IMR-90 (cell line): ENCODE data around the gene CMTM6. TPM values are rescaled to one million over a fixed set of nuclear protein-coding genes. Genes with fewer than 3 reads are reported as not detected.
A peak's percentile ranks its signal among the peaks of the same experiment; 100 is the strongest.
"Not testable (repeated sequence)": the region's sequence is repeated elsewhere in the genome, so short reads cannot be mapped to it uniquely, and the experiment has no call there.

Experiments used
- ATAC-seq: fragments of 200-7000 bp; cut with Tn5 transposase; 2 replicates; pipeline ENCODE4 v1.9.1; 2020; ENCODE audit warnings: low read depth, mild to moderate bottlenecking, moderate library complexity
- BruUV-seq: library from RNA; stranded (reverse); fragments of 400-500 nt; replicated peaks from 2 replicates; lab custom pipeline; 2021; lab: Mats Ljungman, UMichigan
- CTCF ChIA-PET: fragments of 300-600 bp; formaldehyde crosslinking; extraction: SDS; loops from one replicate; lab custom pipeline; 2021; ENCODE audit warnings: antibody characterized with exemption; lab: Yijun Ruan, JAX
- POLR2A ChIA-PET: fragments of 300-600 bp; sonication (Branson Sonifier 250); formaldehyde crosslinking; loops from one replicate; lab custom pipeline; 2022; ENCODE audit warnings: antibody characterized with exemption; ENCODE audit not compliant: unreplicated experiment; lab: Charles Lee
- DNase-seq: peaks from one replicate; pipeline ENCODE4 v3.0.0; 2013
- H2AFZ ChIP-seq: replicated peaks from 2 replicates; pipeline ENCODE3; 2013; ENCODE audit warnings: low read length, mild to moderate bottlenecking; ENCODE audit not compliant: poor library complexity
- H2AK5ac ChIP-seq: 2 replicates; pipeline ENCODE4 v1.6.1; 2013; ENCODE audit warnings: low read depth, low read length, inconsistent platforms
- H2AK9ac ChIP-seq: replicated peaks from 2 replicates; pipeline ENCODE3; 2013; ENCODE audit warnings: mild to moderate bottlenecking, low read depth, low read length, moderate library complexity; ENCODE audit not compliant: poor library complexity
- H2BK120ac ChIP-seq: 2 replicates; pipeline ENCODE4 v1.6.1; 2013; ENCODE audit warnings: low read depth, low read length, inconsistent platforms
- H2BK15ac ChIP-seq: 3 replicates; pipeline ENCODE4 v1.6.1; 2013; ENCODE audit warnings: low read depth, low read length, inconsistent platforms
- H2BK20ac ChIP-seq: 2 replicates; pipeline ENCODE4 v1.6.1; 2013; ENCODE audit warnings: low read depth, mild to moderate bottlenecking, inconsistent platforms, low read length, moderate library complexity
- H2BK5ac ChIP-seq: 2 replicates; pipeline ENCODE4 v1.6.1; 2013; ENCODE audit warnings: mild to moderate bottlenecking, low read depth, low read length, inconsistent platforms; ENCODE audit not compliant: poor library complexity, severe bottlenecking
- H3K14ac ChIP-seq: replicated peaks from 2 replicates; pipeline ENCODE4 v1.6.1; 2013; ENCODE audit warnings: low read depth, low read length, inconsistent platforms
- H3K18ac ChIP-seq: 2 replicates; pipeline ENCODE4 v1.6.1; 2013; ENCODE audit warnings: low read depth, low read length, control low read depth
- H3K23ac ChIP-seq: 2 replicates; pipeline ENCODE4 v1.6.1; 2013; ENCODE audit warnings: low read depth, low read length, inconsistent platforms
- H3K27ac ChIP-seq: 2 replicates; pipeline ENCODE4 v1.5.1; 2013; ENCODE audit warnings: mild to moderate bottlenecking, control low read depth, low read length; ENCODE audit not compliant: insufficient read depth
- H3K27me3 ChIP-seq: 2 replicates; pipeline ENCODE4 v1.6.1; 2013; ENCODE audit warnings: low read length; ENCODE audit not compliant: control insufficient read depth, insufficient read depth
- H3K36me3 ChIP-seq: 2 replicates; pipeline ENCODE4 v1.6.1; 2013; ENCODE audit warnings: low read length, mixed read lengths; ENCODE audit not compliant: control insufficient read depth, insufficient read depth
- H3K4ac ChIP-seq: 2 replicates; pipeline ENCODE4 v1.6.1; 2013; ENCODE audit warnings: low read depth, low read length, inconsistent platforms
- H3K4me1 ChIP-seq: 2 replicates; pipeline ENCODE4 v1.6.1; 2013; ENCODE audit warnings: low read length, mixed read lengths; ENCODE audit not compliant: control insufficient read depth, insufficient read depth
- H3K4me2 ChIP-seq: 2 replicates; pipeline ENCODE4 v1.6.1; 2013; ENCODE audit warnings: low read depth, mild to moderate bottlenecking, control low read depth, low read length, moderate library complexity
- H3K4me3 ChIP-seq: 2 replicates; pipeline ENCODE4 v1.5.1; 2013; ENCODE audit warnings: low read depth, mild to moderate bottlenecking, control low read depth, low read length, moderate library complexity; ENCODE audit not compliant: insufficient read depth
- H3K56ac ChIP-seq: 2 replicates; pipeline ENCODE4 v1.6.1; 2013; ENCODE audit warnings: low read length, inconsistent platforms; ENCODE audit not compliant: insufficient read depth; ENCODE audit errors: extremely low read depth
- H3K79me1 ChIP-seq, 2 experiments: 2 replicates each; pipeline ENCODE4 v1.6.1; 2013; ENCODE audit warnings: low read length in 2 of 2, inconsistent platforms in 1 of 2, low read depth in 1 of 2
- H3K9ac ChIP-seq: 2 replicates; pipeline ENCODE4 v1.6.1; 2013; ENCODE audit warnings: low read depth, low read length, control low read depth
- H3K9me1 ChIP-seq: 2 replicates; pipeline ENCODE4 v1.6.1; 2013; ENCODE audit warnings: low read length, inconsistent platforms; ENCODE audit not compliant: insufficient read depth
- H3K9me3 ChIP-seq: 2 replicates; pipeline ENCODE4 v1.6.1; 2013; ENCODE audit warnings: low read length; ENCODE audit not compliant: control insufficient read depth, insufficient read depth
- H4K20me1 ChIP-seq: 2 replicates; pipeline ENCODE4 v1.6.1; 2013; ENCODE audit warnings: low read length, inconsistent platforms; ENCODE audit not compliant: insufficient read depth
- H4K5ac ChIP-seq: 2 replicates; pipeline ENCODE4 v1.6.1; 2013; ENCODE audit warnings: mild to moderate bottlenecking, low read depth, low read length, control low read depth
- H4K8ac ChIP-seq, 2 experiments: 2 replicates each; pipeline ENCODE4 v1.6.1; 2013; ENCODE audit warnings: low read depth in 2 of 2, low read length in 2 of 2, control low read depth in 1 of 2, inconsistent platforms in 1 of 2
- H4K91ac ChIP-seq: 2 replicates; pipeline ENCODE4 v1.6.1; 2013; ENCODE audit warnings: low read depth, low read length, inconsistent platforms; ENCODE audit not compliant: insufficient read depth
- CHD1 ChIP-seq: IDR thresholded peaks from 2 replicates; pipeline ENCODE4 v1.6.1; 2012; ENCODE audit warnings: low read depth, low read length, improper control_type of control experiment
- CTCF ChIP-seq: conservative IDR thresholded peaks from 2 replicates; pipeline ENCODE4 v1.5.1; 2012; ENCODE audit warnings: mild to moderate bottlenecking, low read depth, low read length, improper control_type of control experiment
- FOS ChIP-seq: fragments of 150-350 bp; IDR thresholded peaks from 2 replicates; pipeline ENCODE4 v1.6.1; 2016; ENCODE audit warnings: low read depth, low read length
- POLR2A ChIP-seq: IDR thresholded peaks from 2 replicates; pipeline ENCODE4 v1.6.1; 2012; ENCODE audit warnings: mild to moderate bottlenecking, low read depth, low read length
- RAD21 ChIP-seq: IDR thresholded peaks from 2 replicates; pipeline ENCODE4 v1.6.1; 2012; ENCODE audit warnings: low read length, improper control_type of control experiment
- WGBS, 2 experiments: methylation state at CpG; one replicate each; pipeline versions ENCODE4 v1.1.5 to v1.1.7; 2013; ENCODE audit warnings: missing lambda C conversion rate in 2 of 2; ENCODE audit not compliant: insufficient read length in 1 of 2; ENCODE audit errors: extremely low coverage in 2 of 2; 5-methylcytosine and 5-hydroxymethylcytosine counted together
- dilution Hi-C: fragments of 300-500 bp; cut with HindIII; formaldehyde crosslinking; loops from one replicate; pipeline ENCODE4 v1.14.3; 2018; ENCODE audit warnings: low sequenced_read_pairs; ENCODE audit not compliant: unreplicated experiment
- in situ Hi-C: fragments of 300-500 bp; cut with MboI; formaldehyde crosslinking; loops from 3 replicates; pipeline ENCODE4 v1.14.3; 2019; ENCODE audit warnings: low sequenced_read_pairs, inconsistent platforms, mixed read lengths
- intact Hi-C: fragments of 100-400 bp; cut with micrococcal nuclease; formaldehyde crosslinking; loops from 2 replicates; pipeline ENCODE4 v1.10.0; 2022
- polyA plus RNA-seq, 3 experiments: library from polyadenylated mRNA; depleted of rRNA; stranded (reverse); fragments of >200 nt; gene quantifications; 2 replicates each; pipeline ENCODE4 v1.2.3, GENCODE V29; 2012; ENCODE audit warnings: low replicate concordance in 1 of 3
- total RNA-seq: library from RNA; depleted of rRNA; stranded (reverse); fragments of >200 nt; gene quantifications from 2 replicates; pipeline ENCODE4 v1.2.3, GENCODE V29; 2012

CMTM6 gene
- total and polyA plus RNA-seq, 2 of the 4 experiments (the other 2 are of a cell fraction), result 29.4 to 36.6 TPM

GRCh38 chr3:32467333-32468070 is 35.1 kb downstream of the CMTM6 start (continued):
- peak; percentile 92 for TF ChIP-seq CTCF
- no peak for TF ChIP-seq POLR2A
- no peak for TF ChIP-seq FOS
- peak; percentile 92 for TF ChIP-seq RAD21
- TF ChIP-seq CHD1, result no peak

- H4K91ac ChIP-seq, H3K9ac ChIP-seq, POLR2A ChIA-PET, H3K23ac ChIP-seq, H3K27ac ChIP-seq, H2AFZ ChIP-seq, H3K36me3 ChIP-seq, H3K4ac ChIP-seq, H2BK120ac ChIP-seq, H3K9me3 ChIP-seq, H3K27me3 ChIP-seq, H2BK15ac ChIP-seq, H3K56ac ChIP-seq, BruUV-seq, ATAC-seq, H3K4me2 ChIP-seq, dilution Hi-C loops, H4K8ac ChIP-seq, H4K5ac ChIP-seq, H2AK5ac ChIP-seq, H3K18ac ChIP-seq, H2BK20ac ChIP-seq, H3K4me3 ChIP-seq, H2AK9ac ChIP-seq, H2BK5ac ChIP-seq, H3K14ac ChIP-seq, DNase-seq: not testable (repeated sequence)
- in situ Hi-C loops, result loop anchor here (5.0 kb wide), 2 partner anchors 75 to 170 kb away; partner anchors contain the start of gene CMTM7
- intact Hi-C loops, result loop anchor here (1.0 to 10.0 kb wide), 2 partner anchors 75 to 292 kb away; no protein-coding TSS in a partner anchor
- Histone ChIP-seq H4K20me1 (peaks cover 18% of the 10 kb centered on the region), H3K79me1 (peaks cover 12 to 28% of the 10 kb centered on the region in 2 experiments; a peak in 3 of 4 replicates), H3K4me1 (peaks cover 11% of the 10 kb centered on the region), H3K9me1 (peaks cover 19% of the 10 kb centered on the region)
- CTCF ChIA-PET, result interaction anchor here (0.8 to 1.9 kb wide), 4 partner anchors 44 to 93 kb away, joined by 3 to 13 read pairs (median 8); no protein-coding TSS in a partner anchor
- 100% methylated on average over 2 of the region's 6 CpGs; no CpG with 5 or more reads in 1 of the 2 experiments for WGBS, 2 experiments
Observed at GRCh38 chr3:32466808-32467207, 35.8 kb downstream of the CMTM6 start.
